ENCODE data around the gene C2orf72.

C2orf72 gene

DNA sequence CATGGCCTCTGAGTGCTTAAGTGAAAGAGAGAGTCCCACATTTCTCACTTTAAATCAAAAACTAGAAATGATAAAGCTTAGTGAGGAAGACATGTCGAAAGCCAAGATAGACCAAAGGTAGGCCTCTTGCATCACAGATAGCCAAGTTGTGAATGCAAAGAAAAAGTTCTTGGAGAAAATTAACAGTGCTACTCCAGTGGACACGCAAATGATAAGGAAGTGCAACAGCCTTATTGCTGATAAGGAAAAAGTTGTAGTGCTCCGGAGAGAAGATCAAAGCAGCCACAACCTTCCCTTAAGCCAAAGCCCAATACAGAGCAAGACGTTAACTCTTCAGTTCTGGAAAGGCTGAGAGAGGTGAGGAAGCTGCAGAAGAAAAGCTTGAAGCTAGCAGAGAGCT, 51.4 kb downstream of the C2orf72 start:
- no peak for DNase-seq

DNA sequence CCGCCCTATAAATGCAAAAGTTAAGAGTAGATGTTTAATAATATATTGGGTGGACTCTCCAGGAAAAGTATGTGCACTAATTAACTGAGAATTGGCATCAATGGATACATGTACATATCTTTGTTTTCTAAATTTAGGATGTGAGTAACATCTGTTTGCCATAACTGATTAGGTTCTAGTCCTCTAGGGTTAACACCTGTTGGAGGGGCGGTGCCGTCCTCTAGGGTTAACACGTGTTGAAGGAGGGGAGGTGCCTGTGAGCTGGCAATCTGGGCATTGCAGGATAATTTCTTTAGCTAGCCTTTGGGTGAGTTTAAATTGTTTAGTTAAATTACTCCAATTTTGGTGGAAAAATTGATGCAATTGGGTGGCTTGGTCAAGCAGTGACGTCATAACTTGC, 56.6 kb downstream of the C2orf72 start:
- no peak for DNase-seq

DNA sequence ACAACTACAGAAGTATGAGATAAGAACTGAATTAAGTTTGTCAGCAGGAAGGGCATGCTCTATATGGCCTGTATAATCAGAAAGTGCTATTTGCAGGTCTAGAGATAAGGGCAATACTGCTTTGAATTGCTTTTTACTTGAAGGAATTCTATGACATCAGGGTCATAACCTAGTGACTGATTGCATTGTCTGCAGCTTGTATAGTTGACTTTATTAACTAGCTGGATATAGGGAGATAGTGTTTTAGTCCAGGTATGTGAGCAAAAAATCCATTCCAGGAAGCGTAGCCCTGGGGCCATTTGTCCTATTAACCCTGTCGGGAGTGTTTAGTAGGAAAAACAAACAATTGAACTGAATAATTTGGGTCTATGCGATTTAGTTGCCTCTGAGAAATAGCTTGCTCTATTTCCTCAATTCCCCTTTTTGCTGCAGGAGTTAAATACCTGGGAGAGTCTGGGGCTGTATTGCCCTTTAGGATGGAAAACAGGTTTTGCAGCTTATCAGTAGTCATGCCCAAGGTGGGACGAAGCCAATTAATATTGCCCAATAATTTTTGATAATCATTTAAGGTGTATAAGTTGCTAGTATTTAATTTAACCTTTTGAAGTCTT, 57.5 kb downstream of the C2orf72 start:
- no peak for DNase-seq

Measured in right forelimb (tissue), 1 donor.